HepG2 (cell line): ENCODE data around the gene CMTM2. TPM values are rescaled to one million over a fixed set of nuclear protein-coding genes. Genes with fewer than 3 reads are reported as not detected.
A peak's percentile ranks its signal among the peaks of the same experiment; 100 is the strongest.

ENCODE experiments used
- ARHGAP35 ChIP-seq: sonication (generic); formaldehyde crosslinking; IDR thresholded peaks from 2 replicates; pipeline ENCODE4 v1.9.0; 2022; ENCODE audit warnings: mild to moderate bottlenecking, inconsistent platforms, moderate library complexity, missing genetic modification reagents, borderline replicate concordance
- ATF1 ChIP-seq: IDR thresholded peaks from 2 replicates; pipeline ENCODE4 v1.6.1; 2016; ENCODE audit warnings: mild to moderate bottlenecking, control low read depth
- GATAD1 ChIP-seq: IDR thresholded peaks from 2 replicates; pipeline ENCODE4 v1.6.1; 2016; ENCODE audit warnings: missing genetic modification reagents, missing compliant biosample characterization
- HMGA1 ChIP-seq: sonication (generic); formaldehyde crosslinking; conservative IDR thresholded peaks from 2 replicates; pipeline ENCODE4 v1.4.0; 2020; ENCODE audit warnings: missing genetic modification reagents
- KDM2A ChIP-seq: sonication (generic); formaldehyde crosslinking; IDR thresholded peaks from 2 replicates; pipeline ENCODE4 v1.4.0; 2020; ENCODE audit warnings: low read depth, missing genetic modification reagents, borderline replicate concordance
- SSRP1 ChIP-seq: IDR thresholded peaks from 2 replicates; pipeline ENCODE4 v1.6.1; 2016; ENCODE audit warnings: control low read depth
- ZBTB34 ChIP-seq: sonication (generic); formaldehyde crosslinking; IDR thresholded peaks from 2 replicates; pipeline ENCODE4 v1.8.0; 2022; ENCODE audit warnings: mild to moderate bottlenecking, missing genetic modification reagents
- ZHX2 ChIP-seq, 2 experiments: sonication (generic) in 1 of 2; formaldehyde crosslinking in 1 of 2; IDR thresholded peaks; 2 replicates each; pipeline versions ENCODE4 v1.6.1 to v1.9.0; 2014 to 2022; ENCODE audit warnings: antibody characterized with exemption in 1 of 2, borderline replicate concordance in 1 of 2, inconsistent platforms in 1 of 2, low read depth in 1 of 2, missing genetic modification reagents in 1 of 2
- ZNF430 ChIP-seq: sonication (generic); formaldehyde crosslinking; IDR thresholded peaks from 2 replicates; pipeline ENCODE4 v1.9.0; 2021; ENCODE audit warnings: mild to moderate bottlenecking, missing genetic modification reagents
- ZNF567 ChIP-seq: sonication (generic); formaldehyde crosslinking; IDR thresholded peaks from 2 replicates; pipeline ENCODE4 v1.8.1; 2023; ENCODE audit warnings: mild to moderate bottlenecking, missing genetic modification reagents, borderline replicate concordance
- ZNF746 ChIP-seq: sonication (generic); formaldehyde crosslinking; IDR thresholded peaks from 2 replicates; pipeline ENCODE4 v1.8.0; 2022; ENCODE audit warnings: mild to moderate bottlenecking, missing genetic modification reagents
- ZSCAN30 ChIP-seq: sonication (generic); formaldehyde crosslinking; IDR thresholded peaks from 2 replicates; pipeline ENCODE4 v1.5.0; 2020; ENCODE audit warnings: mild to moderate bottlenecking, missing genetic modification reagents
- polyA plus RNA-seq, 8 experiments: library from polyadenylated mRNA; depleted of rRNA in 3 of 8; stranded (reverse) in 7 of 8; unstranded in 1 of 8; fragments of >200 nt; fragmentation: Illumina TruSeq in 4 of 8; extraction: Trizol in 4 of 8; gene quantifications; 2 replicates each; pipeline versions ENCODE4 v1.2.1 to v1.2.3, GENCODE V29; 2011 to 2016; ENCODE audit warnings: low read depth in 4 of 8, missing spikeins in 1 of 8, mixed read lengths in 1 of 8; ENCODE audit not compliant: insufficient read depth in 1 of 8
- total RNA-seq, 5 experiments: library from RNA; depleted of rRNA; stranded (reverse); fragments of >200 nt; fragmentation: Illumina TruSeq; extraction: Trizol; gene quantifications; 2 replicates each; pipeline ENCODE4 v1.2.3, GENCODE V29; 2016; ENCODE audit warnings: low read depth in 1 of 5
- TF ChIP-seq, protein P1 (sequence below): sonication (generic); formaldehyde crosslinking; IDR thresholded peaks from 2 replicates; pipeline ENCODE4 v1.8.1; 2023; ENCODE audit warnings: mild to moderate bottlenecking, inconsistent platforms, moderate library complexity, missing genetic modification reagents, borderline replicate concordance

The CMTM2 gene
- total and polyA plus RNA-seq, 2 of the 13 experiments (the other 11 are each of a cell fraction or from before 2014, with no cell fraction given), result not detected

DNA sequence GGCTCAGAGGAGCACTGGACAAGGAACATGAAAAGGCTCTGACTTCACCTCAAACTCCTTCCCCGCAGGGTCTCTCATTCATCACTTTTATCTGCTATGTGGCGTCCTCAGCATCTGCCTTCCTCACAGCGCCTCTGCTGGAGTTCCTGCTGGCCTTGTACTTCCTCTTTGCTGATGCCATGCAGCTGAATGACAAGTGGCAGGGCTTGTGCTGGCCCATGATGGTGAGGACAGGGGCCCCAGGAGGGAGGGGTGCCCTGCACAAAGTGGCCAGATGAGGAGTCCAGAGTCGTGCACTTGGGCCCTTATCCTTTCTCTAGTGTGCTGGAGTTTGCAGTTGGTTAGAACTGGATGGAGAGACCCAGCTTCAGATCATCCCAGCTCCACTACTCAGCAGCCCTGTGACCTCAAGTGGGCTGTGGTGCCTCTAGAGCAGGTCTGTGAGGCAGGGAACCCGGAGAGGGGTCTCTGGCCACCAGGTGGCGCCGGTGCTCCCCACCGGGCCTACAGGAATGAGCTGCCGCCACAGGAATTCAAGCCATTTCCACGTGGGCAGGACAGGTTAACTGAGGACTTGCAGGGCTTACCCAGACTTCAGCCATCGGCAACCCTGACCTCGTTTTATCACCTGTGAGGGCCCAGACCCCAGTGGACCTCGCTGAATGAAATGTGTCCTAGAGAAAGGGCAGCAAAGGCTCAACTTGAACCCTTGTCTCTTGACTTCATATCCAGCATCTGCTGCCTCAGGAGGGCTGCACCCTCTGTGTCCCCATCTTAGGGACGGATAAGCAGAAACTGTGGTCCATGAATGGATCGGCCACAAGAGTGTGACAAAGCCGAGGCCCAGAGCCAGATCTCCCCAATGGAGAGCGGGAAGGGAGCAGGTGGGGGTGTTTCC, 29.2 kb downstream of the CMTM2 start (continued):
- TF ChIP-seq ZHX2 (IDR thresholded peaks at IDR 0.05; ENCODE audit: low read depth), result no peak
- no peak for TF ChIP-seq ZHX2 (CRISPR knock-in tag; IDR thresholded peaks at IDR 0.05; ENCODE audit: borderline replicate concordance)
- TF ChIP-seq KDM2A, result peak; percentile 88
- TF ChIP-seq HMGA1 (CRISPR knock-in tag), result no peak
- no peak for TF ChIP-seq ZSCAN30
- TF ChIP-seq ZNF746, result 0 out of 2 replicates have a peak, but pooled peaks have one; percentile 58
- TF ChIP-seq, protein P1, sequence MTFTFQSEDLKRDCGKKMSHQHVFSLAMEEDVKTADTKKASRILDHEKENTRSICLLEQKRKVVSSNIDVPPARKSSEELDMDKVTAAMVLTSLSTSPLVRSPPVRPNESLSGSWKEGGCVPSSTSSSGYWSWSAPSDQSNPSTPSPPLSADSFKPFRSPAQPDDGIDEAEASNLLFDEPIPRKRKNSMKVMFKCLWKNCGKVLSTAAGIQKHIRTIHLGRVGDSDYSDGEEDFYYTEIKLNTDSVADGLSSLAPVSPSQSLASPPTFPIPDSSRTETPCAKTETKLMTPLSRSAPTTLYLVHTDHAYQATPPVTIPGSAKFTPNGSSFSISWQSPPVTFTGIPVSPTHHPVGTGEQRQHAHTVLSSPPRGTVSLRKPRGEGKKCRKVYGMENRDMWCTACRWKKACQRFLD, result 0 out of 2 replicates have a peak, but pooled peaks have one; percentile 80
- TF ChIP-seq ZBTB34 (CRISPR knock-in tag), result peak; percentile 82
- TF ChIP-seq ATF1 (CRISPR knock-in tag), result no peak
- no peak for TF ChIP-seq SSRP1
- TF ChIP-seq ZNF567, result 0 out of 2 replicates have a peak, but pooled peaks have one; percentile 86
- TF ChIP-seq GATAD1 (CRISPR knock-in tag), result peak; percentile 55; the same call in 1 of the 2 replicates
- no peak for TF ChIP-seq ZNF430 (CRISPR knock-in tag)
- TF ChIP-seq ARHGAP35, result peak; percentile 77; the same call in 1 of the 2 replicates
